GM04504 (cell line): Measurements from ENCODE around the gene P2RY6.
A peak's percentile ranks its signal among the peaks of the same experiment; 100 is the strongest.

ENCODE experiments used
- DNase-seq: peaks from one replicate; pipeline ENCODE4 v3.0.0-alpha.2; 2012; ENCODE audit warnings: low read depth

Gene P2RY6

GRCh38 chr11:73335204-73335923 lies 63.2 kb downstream of the P2RY6 start:
- peak; percentile 70 for DNase-seq

- DNase-seq, result no peak
Measured at GRCh38 chr11:73337846-73338245, 65.7 kb downstream of the P2RY6 start.

GRCh38 chr11:73338279-73338678 lies 66.1 kb downstream of the P2RY6 start:
- DNase-seq, result no peak

GRCh38 chr11:73340164-73340563 lies 68.0 kb downstream of the P2RY6 start:
- DNase-seq, result no peak

GRCh38 chr11:73342633-73343032 lies 70.5 kb downstream of the P2RY6 start:
- no peak for DNase-seq

GRCh38 chr11:73343076-73343873 lies 71.1 kb downstream of the P2RY6 start:
- DNase-seq, result no peak

- no peak for DNase-seq
Measured at GRCh38 chr11:73344191-73344607, 72.1 kb downstream of the P2RY6 start.

GRCh38 chr11:73345481-73346160 lies 73.5 kb downstream of the P2RY6 start:
- no peak for DNase-seq

GRCh38 chr11:73346186-73346935 lies 74.2 kb downstream of the P2RY6 start:
- DNase-seq, result no peak

- DNase-seq, result no peak
Measured at GRCh38 chr11:73347067-73347466, 74.9 kb downstream of the P2RY6 start.
